AG09319 (cell line): Measurements from ENCODE around the gene CALHM4.
A peak's percentile ranks its signal among the peaks of the same experiment; 100 is the strongest.

Experiments used
- DNase-seq: peaks from one replicate; pipeline ENCODE4 v3.0.0-alpha.2; 2010; ENCODE audit warnings: low read depth; ENCODE audit errors: extremely low read depth
- TF ChIP-seq, protein P1 (sequence below): IDR thresholded peaks from 2 replicates; pipeline ENCODE4 v1.5.1; 2011; ENCODE audit warnings: low read depth, mild to moderate bottlenecking, inconsistent platforms, low read length, moderate library complexity

CALHM4 gene

DNA sequence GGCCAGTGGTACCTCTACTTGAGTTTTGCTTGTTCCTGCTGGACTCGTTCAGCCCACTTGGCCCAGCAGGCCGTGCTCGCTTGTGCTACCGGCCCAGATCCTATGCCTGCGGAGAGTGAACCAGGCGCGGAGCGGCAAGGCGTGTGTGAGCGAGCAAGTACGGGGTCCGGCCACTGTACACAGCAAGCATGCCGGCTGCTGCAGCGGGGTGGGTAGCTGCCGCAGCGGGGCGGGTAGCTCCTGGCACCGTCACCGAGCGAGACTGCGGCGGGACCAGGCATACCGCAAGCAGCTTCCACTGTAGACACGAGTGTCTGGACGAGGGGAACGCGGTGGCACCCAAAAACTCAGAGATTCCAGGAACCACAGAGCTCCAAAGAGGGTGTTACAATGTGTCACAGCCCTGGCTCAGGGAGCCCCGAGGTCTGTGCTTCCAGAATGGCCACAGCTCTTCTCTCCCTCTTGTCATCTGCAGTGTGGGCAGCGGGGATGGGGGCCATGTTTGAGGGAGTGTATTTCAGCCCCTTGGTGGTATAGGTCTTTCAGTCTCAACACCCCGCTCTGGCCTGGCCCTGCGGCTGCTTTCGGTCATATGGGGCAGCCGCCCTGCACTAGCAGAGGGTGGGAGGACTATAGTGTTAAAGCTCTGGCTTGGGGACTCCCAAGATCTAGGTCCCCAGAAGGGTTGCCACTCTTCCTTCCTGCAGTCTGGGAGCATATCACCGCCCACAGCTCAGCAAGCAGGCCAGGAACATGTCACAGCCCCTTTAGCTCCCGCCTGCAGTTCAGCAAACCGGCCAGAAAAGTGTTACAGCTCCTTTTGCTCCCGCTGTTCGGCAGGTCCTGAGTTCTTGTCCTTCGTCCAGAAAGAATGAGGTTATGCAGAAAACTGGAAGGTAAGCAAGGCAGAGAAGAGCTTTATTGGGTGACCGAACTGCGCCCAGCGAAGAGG, 11.6 kb downstream of the CALHM4 start:
- TF ChIP-seq, protein P1, sequence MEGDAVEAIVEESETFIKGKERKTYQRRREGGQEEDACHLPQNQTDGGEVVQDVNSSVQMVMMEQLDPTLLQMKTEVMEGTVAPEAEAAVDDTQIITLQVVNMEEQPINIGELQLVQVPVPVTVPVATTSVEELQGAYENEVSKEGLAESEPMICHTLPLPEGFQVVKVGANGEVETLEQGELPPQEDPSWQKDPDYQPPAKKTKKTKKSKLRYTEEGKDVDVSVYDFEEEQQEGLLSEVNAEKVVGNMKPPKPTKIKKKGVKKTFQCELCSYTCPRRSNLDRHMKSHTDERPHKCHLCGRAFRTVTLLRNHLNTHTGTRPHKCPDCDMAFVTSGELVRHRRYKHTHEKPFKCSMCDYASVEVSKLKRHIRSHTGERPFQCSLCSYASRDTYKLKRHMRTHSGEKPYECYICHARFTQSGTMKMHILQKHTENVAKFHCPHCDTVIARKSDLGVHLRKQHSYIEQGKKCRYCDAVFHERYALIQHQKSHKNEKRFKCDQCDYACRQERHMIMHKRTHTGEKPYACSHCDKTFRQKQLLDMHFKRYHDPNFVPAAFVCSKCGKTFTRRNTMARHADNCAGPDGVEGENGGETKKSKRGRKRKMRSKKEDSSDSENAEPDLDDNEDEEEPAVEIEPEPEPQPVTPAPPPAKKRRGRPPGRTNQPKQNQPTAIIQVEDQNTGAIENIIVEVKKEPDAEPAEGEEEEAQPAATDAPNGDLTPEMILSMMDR = no peak
- no peak for DNase-seq

DNA sequence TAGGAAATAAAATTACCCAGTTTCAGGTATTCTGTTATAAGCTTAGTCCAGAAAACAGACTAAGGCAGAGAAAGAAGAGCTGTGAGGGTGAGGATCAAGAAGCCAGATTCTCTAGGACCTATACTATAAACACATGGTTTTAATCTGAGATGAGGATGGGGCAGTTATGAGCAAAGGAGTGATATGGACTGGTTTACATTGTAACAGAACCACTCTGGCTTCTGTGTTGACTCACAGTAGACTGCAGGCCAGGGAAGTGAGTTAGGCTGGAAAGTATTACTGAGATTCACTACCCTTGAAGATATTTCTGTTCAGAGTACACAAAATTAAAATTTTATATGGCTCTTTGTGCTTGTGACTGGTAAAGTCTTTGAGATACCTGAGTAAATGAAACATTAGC, 14.6 kb downstream of the CALHM4 start:
- TF ChIP-seq, protein P1 = no peak
- no peak for DNase-seq

DNA sequence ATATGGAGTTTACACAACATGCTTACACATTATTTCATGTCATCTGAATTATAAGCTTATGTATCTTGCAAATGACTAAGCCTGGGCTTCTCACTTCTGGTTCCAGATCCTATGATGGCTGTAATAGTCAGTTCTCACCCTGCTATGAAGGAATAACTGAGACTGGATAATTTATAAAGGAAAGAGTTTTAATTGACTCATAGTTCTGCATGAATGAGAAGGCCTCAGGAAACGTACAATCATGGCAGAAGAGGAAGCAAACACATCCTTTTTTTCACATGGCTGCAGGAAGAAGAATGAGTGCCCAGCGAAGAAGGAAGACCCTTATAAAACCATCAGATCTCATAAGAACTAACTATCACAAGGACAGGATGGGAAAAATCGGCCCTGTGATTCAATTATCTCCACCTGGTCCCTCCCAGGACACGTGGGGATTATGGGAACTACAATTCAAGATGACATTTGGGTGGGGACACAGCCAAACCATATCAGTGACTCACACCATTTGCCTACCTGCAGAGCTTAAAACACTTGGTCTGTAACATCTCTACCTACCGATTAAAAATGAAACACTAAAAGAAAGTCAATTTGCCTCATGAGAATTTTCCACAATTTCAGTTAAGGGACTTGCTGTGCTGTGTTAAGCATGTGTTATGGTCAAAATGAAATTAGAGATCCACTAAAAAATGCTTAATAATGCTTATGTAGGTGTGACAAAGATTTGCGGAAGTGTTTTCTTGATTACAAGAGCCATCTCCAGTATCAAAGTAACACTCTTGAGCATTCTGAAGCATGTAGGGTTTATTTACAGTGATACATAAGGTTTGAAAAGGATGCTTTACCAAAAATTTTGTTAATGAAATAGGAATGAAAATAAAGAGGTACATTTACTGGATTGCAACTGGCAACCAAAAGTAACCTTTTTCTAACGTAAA, 15.5 kb downstream of the CALHM4 start:
- TF ChIP-seq, protein P1 = no peak

DNA sequence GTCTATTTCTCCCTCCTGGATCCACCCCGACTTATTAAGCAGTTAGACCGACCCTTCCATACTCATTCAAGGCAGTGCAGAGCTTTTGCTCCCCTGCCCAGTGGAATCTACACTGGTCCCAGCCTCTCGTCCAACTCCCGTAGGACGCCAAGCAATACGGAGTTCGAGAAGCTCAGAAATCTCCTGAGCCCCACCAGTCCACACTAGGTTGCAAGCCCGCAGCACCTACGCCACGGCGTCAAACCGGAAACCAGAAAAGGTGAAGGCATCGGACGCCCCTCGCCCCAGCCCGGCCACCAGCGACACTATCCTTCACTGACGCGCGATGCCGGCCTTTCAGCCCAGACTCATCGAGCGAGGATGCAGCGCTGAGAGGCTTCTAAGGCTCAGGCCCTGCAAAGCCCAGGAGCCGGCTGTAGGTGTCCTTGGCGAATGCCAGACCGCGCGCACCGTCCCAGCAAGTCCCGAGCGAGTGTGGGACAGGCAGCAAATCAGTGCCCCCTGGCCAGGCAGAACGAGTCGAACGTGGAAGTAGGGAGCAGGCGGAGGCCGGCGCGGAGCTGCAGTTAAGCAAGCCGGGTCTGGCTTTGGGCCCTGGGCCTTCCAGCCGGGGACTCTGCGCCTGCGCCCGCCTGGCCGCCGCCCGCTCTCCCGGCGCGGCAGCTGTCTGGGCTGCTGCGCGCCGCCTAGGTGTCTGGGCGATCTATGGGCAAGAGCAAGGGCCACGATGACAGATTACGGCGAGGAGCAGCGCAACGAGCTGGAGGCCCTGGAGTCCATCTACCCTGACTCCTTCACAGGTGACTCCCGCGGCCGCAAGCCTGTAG, 17.5 kb downstream of the CALHM4 start, which contains the start of gene RWDD1:
TSS of gene RWDD1 (plus strand) at position 649 of the 827 bp plus-strand sequence. CDS start at position 728, 79 bp downstream.
- peak; percentile 100 for DNase-seq
- TF ChIP-seq, protein P1 = no peak; the same call in 1 of the 2 replicates

More for the DNA sequence above, 15.5 kb downstream of the CALHM4 start:
- no peak for DNase-seq

DNA sequence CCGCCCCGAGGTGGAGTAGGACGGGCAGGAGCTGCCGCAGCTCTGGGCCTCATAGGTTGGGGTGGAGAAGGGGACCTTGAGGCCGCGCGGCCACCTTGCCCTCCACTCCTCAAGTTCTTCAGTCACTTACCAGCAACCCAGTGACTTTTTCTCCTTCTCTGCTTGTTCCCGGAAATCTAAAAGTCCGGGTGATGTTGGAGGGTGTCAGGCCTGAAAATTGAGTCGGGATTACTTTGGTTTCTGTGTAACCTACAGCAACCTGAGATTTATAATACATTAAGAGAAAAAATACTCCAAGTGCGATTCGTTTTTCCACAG, 18.1 kb downstream of the CALHM4 start:
- TF ChIP-seq, protein P1 = no peak
- no peak for DNase-seq

DNA sequence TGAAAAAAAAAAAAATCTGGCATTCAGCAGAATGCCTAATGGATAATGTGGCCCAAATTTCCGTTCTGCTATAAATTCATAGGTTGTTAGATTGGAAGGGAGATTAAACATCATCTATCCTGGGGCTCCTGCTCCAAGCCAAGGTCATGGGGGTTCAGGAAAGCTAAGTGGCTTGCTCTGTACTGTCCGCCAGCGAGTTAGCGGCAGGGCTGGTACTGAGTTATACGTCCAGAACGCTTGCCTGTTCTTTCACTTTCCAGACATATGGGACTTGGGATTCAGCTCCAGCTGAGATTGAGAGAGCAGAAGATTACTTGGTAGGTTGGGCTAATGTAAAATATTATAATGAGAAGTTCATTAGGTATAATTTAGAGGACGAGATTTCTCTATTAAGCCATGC, 18.6 kb downstream of the CALHM4 start:
- DNase-seq = no peak
- TF ChIP-seq, protein P1 = no peak
